Osteocyte (in vitro differentiated cells): ENCODE results near the gene ENOX1. TPM values are rescaled to one million over a fixed set of nuclear protein-coding genes. Genes with fewer than 3 reads are reported as not detected.

Source experiments
- DNase-seq: peaks from one replicate; pipeline ENCODE4 v3.0.0; 2021; ENCODE audit warnings: mixed read lengths; ENCODE audit not compliant: unreplicated experiment; ENCODE audit errors: extremely low spot score
- H3K27ac Mint-ChIP-seq: one replicate; pipeline ENCODE4 v1.8.0; 2021; ENCODE audit warnings: mild to moderate bottlenecking, mixed read lengths; ENCODE audit not compliant: unreplicated experiment
- H3K27me3 Mint-ChIP-seq: one replicate; pipeline ENCODE4 v1.8.0; 2021; ENCODE audit warnings: mixed read lengths; ENCODE audit not compliant: unreplicated experiment
- H3K36me3 Mint-ChIP-seq: one replicate; pipeline ENCODE4 v1.8.0; 2021; ENCODE audit warnings: mixed read lengths; ENCODE audit not compliant: unreplicated experiment
- H3K4me1 Mint-ChIP-seq: one replicate; pipeline ENCODE4 v1.8.0; 2021; ENCODE audit warnings: mixed read lengths; ENCODE audit not compliant: unreplicated experiment
- H3K4me3 Mint-ChIP-seq: one replicate; pipeline ENCODE4 v1.8.0; 2021; ENCODE audit warnings: mild to moderate bottlenecking, moderate library complexity, mixed read lengths; ENCODE audit not compliant: unreplicated experiment
- H3K9me3 Mint-ChIP-seq: one replicate; pipeline ENCODE4 v1.8.0; 2021; ENCODE audit warnings: mixed read lengths; ENCODE audit not compliant: unreplicated experiment
- CTCF ChIP-seq: fragments of 200-600 bp; sonication (generic); IDR thresholded peaks from 2 replicates; pipeline ENCODE4 v1.5.0; 2021; ENCODE audit warnings: antibody characterized with exemption, mild to moderate bottlenecking, moderate library complexity
- total RNA-seq: library from RNA; stranded (reverse); gene quantifications from 2 replicates; pipeline ENCODE4 v1.2.1, GENCODE V29; 2021

Gene ENOX1
- total RNA-seq, 1 donor from 2014 or later = 5.9 TPM

- TF ChIP-seq CTCF = no peak
- H3K4me3 Mint-ChIP-seq = no peak overlapping the region
- H3K9me3 Mint-ChIP-seq = no peaks in the 10 kb centered on the region
- no peak overlapping the region for H3K27ac Mint-ChIP-seq
- no peaks in the 10 kb centered on the region for H3K27me3 Mint-ChIP-seq
- H3K4me1 Mint-ChIP-seq = peaks cover 47% of the 10 kb centered on the region
- H3K36me3 Mint-ChIP-seq = peaks cover 6% of the 10 kb centered on the region
- DNase-seq = no peak
These were observed 488.6 kb downstream of the ENOX1 start for GRCh38 chr13:43297967-43298678.

GRCh38 chr13:43295825-43296564, 490.8 kb downstream of the ENOX1 start:
- Mint-ChIP-seq H3K9me3 (no peaks in the 10 kb centered on the region), H3K36me3 (peaks cover 6% of the 10 kb centered on the region), H3K4me3 (no peak overlapping the region), H3K27ac (no peak overlapping the region), H3K27me3 (no peaks in the 10 kb centered on the region), H3K4me1 (peaks cover 28% of the 10 kb centered on the region)
- TF ChIP-seq CTCF = no peak
- no peak for DNase-seq

DNA sequence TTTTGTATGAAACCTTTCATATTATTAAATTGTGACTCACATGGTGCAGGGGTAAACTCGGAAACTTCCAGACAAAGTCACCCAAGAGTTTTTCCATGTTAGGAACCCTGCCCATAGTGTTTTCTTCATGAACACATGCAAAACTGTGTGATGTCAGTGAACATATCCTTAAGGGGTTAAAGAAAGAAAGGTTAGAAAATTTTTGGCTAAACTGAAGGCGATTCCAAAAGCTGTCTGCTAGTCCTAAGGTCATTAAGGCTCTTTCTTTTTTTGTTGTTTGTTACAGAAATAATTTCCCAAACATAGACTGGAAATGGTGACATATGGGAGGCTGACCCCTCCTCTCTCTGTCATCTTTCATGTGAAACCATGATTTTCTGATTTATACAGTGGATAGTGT, 491.5 kb downstream of the ENOX1 start:
- peaks cover 6% of the 10 kb centered on the region for H3K36me3 Mint-ChIP-seq
- H3K9me3 Mint-ChIP-seq = no peaks in the 10 kb centered on the region
- H3K4me3 Mint-ChIP-seq = no peak overlapping the region
- no peak for TF ChIP-seq CTCF
- H3K27me3 Mint-ChIP-seq = no peaks in the 10 kb centered on the region
- peaks cover 21% of the 10 kb centered on the region for H3K4me1 Mint-ChIP-seq
- H3K27ac Mint-ChIP-seq = no peak overlapping the region
- DNase-seq = no peak

DNA sequence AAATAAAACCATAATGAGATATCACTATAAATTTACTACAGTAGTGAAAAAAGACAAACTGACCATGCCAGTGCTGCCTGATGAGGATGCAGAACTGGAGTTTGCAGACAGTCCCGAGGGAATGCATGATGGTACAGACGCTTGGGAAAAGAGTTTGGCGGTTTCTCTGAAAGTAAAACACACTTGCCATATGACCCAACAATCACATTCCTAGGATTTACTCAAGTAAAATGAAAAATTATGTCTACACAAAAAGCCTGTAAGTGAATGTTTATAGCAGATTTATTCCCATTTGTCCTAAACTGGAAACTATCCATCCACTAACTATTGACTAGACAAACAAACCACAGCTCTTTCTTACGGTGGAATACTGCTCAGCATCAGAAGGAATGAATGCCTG, 492.4 kb downstream of the ENOX1 start:
- DNase-seq = no peak
- no peak for TF ChIP-seq CTCF
- H3K4me1 Mint-ChIP-seq = peaks cover 23% of the 10 kb centered on the region
- H3K36me3 Mint-ChIP-seq = peaks cover 6% of the 10 kb centered on the region
- no peaks in the 10 kb centered on the region for H3K9me3 Mint-ChIP-seq
- H3K27me3 Mint-ChIP-seq = no peaks in the 10 kb centered on the region
- no peak overlapping the region for H3K27ac Mint-ChIP-seq
- no peak overlapping the region for H3K4me3 Mint-ChIP-seq

DNA sequence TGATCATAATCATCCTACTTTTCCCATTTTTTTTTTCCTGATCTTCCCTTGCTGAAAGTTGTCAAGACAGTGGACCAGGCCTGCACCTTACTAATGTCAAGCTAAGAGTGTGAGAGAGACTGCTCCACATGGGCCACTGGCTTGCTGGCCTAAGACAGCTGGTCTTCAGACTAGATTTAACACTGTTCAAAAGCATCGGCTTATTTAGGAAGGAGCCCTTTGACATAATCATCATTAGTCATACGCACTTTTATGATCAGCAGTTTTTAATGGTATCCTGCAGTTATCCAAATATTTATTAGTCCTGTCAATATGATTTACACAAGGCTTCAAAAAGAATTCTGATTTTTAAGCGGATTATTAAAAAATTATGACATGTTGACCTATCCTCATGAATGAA, 492.8 kb downstream of the ENOX1 start:
- H3K36me3 Mint-ChIP-seq = peaks cover 6% of the 10 kb centered on the region

More for the DNA sequence above, 492.8 kb downstream of the ENOX1 start:
- no peak for DNase-seq
- Mint-ChIP-seq H3K4me3 (no peak overlapping the region), H3K27me3 (no peaks in the 10 kb centered on the region), H3K9me3 (no peaks in the 10 kb centered on the region), H3K4me1 (peaks cover 24% of the 10 kb centered on the region), H3K27ac (no peak overlapping the region)
- TF ChIP-seq CTCF = no peak
